ENCODE measurements around the gene CDH18. TPM values are rescaled to one million over a fixed set of nuclear protein-coding genes. Genes with fewer than 3 reads are reported as not detected.
A peak's percentile ranks its signal among the peaks of the same experiment; 100 is the strongest.

The CDH18 gene
- polyA plus RNA-seq, 5 donors, result 0.81 to 1.6 (median 1.0) TPM

DNA sequence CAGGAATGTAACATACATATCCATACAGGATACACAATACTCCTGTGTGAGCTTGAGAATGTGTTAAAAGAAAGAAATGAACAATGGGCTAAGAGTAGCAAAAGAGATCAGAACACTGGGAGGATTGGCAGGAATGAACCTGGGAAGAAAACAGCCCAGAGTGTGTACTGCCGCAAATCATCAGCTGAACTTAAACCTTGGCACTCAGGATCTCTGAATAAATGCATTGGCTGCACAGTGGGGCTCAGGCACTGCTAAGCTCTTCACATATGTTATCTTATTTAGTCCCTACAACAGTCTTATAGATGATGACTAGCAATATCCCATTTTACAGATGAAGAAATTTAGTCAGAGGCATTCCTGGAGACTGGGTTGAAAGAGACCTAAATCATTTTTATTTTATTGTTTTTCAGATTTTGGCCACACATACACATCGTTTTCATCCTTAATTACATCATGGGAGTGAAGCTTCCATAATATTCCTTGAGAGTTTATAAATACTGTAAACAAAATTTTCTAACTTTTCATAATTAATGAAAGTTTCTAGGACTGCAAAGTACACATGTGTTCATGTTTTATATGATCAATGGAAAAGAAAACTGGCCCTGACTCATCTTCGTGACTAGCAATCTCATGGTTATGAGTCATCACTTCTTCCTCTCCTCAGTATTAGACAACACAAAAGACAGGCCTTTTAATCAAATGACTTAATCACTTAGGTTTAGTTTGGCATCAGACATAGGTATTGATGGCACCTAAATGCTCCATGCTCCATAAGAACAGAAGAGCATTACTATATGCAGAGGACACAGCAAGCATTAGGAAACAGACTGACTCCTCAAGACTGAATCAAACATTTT is 59.2 kb downstream of the CDH18 start:
- DNase-seq, result no peak

DNA sequence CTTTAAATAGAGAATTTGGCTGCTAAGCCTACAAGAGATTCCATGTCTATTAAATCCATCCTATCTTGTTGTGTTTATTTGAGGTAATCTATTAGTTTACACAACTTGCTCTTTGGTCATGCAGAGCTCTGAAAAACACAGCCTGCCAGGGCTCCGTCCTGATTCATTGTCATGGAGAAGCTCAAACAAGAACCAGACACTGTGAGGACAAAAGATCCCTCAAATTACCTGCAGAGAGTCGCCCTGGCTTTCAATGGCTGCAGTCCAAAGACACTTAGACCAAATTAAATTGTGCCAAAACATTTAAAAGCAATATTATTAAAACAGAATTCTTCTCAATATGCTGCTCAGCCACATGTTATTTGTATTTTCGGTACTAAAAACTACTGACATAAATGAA is 60.1 kb downstream of the CDH18 start:
- no peak for DNase-seq

GRCh38 chr5:19927170-19927569 is 60.8 kb downstream of the CDH18 start:
- no peak for DNase-seq

DNA sequence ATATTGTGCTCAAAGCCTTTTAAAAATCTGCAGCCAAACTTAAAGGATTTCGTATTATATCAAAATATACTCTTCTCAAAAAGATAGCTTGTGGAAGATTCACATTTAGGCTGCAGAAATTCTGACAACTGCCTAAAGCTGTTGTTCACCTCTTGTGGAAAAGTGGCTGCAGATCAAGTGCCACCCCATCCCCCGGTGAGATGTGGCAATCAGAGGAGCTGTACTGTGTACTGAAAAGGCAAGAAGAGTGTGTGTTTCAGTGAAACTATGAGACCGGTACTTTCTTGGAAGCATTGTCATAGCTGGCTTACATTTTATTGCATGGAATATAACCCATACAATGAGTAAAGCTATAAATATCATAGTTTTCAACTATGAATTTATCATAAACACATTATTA is 64.3 kb downstream of the CDH18 start:
- DNase-seq, result no peak

GRCh38 chr5:19920761-19921160 is 67.2 kb downstream of the CDH18 start:
- DNase-seq, result no peak

DNA sequence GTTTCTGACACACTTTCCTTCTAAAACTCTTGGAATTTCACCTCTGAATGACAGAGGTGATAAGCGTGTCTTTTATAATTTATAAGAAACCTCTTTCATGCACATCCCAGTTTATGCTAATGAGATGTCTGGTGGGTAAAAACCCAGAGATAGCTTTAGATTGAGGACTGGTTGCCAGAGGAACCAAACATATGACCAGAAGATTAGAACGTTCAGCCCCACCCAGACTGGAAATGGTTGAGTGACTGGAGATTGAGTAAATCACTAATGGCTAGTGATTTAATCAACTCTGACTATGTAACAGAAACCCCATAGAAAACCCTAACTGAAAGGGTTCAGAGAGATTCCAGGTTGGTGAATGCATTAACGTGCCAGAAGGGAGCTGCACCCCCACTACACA is 69.2 kb downstream of the CDH18 start:
- DNase-seq, result no peak

GRCh38 chr5:19917588-19918122 is 70.3 kb downstream of the CDH18 start:
- no peak for DNase-seq

- DNase-seq, result no peak
Measured at GRCh38 chr5:19910136-19910535, 77.9 kb downstream of the CDH18 start.

GRCh38 chr5:19904766-19905165 is 83.2 kb downstream of the CDH18 start:
- no peak for DNase-seq

DNA sequence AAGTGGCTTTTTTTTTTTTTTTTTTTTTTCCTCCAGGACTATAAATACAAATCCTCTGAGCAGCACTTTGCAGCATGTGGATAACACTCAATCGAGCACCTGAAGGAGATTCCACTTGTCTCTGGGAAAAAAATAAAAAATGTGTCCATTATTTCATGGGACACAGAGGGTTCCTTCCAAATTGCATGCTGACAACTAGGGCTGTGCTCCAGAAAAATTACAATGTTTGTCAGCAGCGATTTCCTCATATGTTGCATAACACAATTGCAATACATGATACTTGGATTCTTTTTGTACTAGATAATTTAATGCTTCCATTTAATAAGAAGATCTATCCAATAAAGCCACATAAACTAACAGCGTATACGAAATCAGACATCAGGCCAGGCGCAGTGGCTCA is 84.4 kb downstream of the CDH18 start:
- peak in 1 of 2 donors; percentile 35 for DNase-seq

GRCh38 chr5:19902316-19902934 is 85.6 kb downstream of the CDH18 start:
- DNase-seq, result no peak

DNA sequence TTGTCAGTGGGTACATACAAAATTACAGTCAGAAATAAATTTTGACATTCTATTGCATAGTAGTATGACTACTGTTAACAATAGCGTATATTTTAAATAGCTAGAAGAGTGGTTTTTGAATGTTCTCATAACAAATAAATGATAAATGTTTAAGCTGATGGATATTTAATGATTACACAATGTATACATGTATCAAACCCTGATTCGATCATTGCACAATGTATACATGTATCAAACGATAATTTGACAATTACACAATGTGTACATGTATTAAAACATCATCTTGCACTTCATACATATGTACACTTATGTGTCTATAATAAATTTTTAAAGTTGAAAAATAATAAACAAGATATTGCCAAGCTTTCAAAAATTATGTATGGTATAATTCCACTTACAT is 87.7 kb downstream of the CDH18 start:
- no peak for DNase-seq

DNA sequence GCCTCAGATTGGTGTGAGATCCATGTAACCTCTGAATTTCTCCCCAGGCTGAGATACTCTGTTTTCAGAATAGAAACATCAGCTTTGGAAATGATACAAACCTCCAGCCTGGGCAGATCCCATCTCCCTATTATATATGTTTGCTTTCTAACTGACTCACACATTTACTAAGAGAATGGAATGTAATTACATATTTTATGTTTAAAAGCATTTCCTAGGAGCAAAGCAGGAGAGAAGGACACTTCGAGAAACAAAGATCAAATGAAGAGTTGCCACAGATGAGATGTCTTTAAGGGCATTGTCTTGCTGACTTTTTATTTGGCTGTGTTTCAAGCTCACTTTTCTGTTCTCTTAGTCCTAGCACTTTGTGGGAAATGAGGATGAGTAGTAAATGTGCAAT is 96.3 kb downstream of the CDH18 start:
- no peak for DNase-seq

GRCh38 chr5:19886123-19886917 is 101.7 kb downstream of the CDH18 start:
- DNase-seq, result no peak

DNA sequence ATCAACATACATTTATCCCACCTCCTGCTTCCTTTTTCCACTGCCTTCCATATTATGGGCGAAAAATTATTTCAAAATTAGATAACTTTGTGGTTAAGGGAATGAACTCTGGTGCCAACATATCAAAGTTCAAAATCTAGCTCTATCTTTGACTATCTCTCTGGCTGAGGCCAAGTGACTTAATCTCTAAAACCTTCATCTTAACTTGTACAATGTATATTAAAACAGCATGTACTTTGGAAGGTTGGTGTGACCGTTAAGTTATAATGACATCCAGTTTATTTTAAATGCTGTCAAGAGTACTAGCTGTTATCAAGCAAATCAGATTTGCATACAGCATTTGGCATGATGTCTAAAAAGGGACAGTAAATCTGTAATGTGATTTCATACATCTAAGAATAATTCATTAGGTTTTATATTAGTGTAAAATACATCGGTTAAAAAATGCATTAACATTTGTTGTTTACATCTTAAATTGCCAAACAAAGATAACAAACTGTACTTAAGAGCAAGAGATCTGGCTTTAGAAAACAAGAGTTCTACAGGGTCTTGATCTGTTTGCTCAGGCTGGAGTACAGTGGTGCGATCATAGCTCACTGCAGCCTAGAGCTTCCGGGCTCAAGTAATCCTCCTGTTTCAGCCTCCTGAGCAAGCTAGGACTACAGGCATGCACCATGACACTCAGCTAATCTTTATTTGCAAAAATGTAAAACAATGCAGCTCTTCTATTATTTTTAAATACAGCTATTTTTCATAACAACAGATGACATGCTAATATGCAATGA is 102.8 kb downstream of the CDH18 start:
- no peak for DNase-seq

DNA sequence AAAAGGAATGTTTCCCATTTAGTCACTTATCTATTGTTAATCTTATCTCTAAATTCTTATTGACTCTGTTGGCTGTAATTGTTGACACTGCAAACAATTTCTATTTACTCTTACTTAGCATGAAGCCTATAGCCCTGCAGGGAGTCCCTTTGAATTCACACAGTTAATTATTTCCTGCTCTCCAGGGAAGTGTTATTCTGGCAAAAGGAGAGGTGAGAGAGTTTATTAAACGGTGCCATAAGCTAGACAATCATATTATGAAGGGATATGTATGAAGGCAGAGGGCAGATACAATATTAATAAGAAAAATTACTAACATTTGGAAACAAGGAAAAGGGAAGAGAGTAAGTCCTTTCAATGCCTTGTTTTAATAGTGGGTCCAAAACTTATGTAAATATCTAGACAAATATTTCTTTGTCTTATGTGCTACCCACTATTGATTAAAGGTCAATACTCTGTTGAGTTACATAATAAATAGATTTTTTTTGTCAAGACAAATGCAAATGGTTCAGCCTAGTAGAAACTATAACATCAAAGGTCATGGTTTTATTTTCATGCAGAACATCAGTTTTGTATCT is 107.1 kb downstream of the CDH18 start:
- no peak for DNase-seq

- DNase-seq, result no peak
Measured at GRCh38 chr5:19880458-19880857, 107.5 kb downstream of the CDH18 start.

GRCh38 chr5:19874811-19875210 is 113.2 kb downstream of the CDH18 start:
- DNase-seq, result no peak

DNA sequence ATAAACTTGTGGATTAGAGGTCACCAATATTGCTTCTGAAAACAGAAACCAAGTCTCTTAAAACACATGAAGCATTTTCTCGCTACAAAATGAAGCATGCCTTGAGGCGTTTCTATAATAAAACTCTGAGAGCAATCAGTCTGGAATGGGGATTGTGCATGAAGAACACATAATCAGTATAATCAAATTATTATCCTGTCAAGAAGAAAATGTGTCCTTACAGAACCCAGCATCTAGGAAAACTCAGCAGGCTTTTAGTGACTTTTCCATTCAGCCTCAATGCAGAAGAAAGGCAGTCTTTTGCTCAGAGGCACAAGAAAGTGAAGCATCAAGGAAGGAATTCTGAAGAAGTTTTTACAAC is 121.9 kb downstream of the CDH18 start:
- DNase-seq, result no peak

DNA sequence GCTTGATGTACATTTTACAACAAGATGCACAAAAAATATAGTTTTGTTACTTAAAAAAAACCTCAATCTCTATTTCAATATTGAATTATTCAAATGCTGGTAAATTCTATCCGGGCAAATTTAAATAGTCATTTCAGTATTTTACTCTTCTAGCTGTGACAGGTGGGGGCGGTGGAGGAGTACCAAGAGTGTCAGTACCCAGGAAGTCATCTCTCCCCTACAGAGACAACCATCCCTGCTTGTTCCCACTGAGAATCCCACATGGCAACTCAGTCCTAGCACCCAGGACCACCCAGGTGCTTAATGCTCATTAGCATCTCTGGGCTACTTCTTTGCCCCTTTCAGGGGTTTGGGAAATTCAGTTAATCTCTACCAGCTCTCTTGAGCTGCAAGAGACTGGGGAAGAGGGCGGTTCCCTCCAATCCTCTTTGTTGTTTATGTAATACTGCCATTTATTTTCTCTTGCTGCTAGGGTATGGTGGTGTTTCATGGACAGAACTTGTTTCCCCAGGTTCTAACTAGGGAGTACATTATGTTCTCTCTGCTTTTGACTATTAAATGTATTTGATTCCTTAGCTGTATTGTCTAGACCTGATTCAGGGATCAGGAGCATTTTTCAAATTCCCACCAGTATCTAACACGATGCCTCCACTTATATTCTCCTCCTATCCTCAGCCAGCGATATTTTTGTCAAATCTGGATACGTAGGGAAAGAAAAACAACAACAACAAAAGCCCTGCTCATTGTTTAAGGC is 122.5 kb downstream of the CDH18 start:
- no peak for DNase-seq

DNA sequence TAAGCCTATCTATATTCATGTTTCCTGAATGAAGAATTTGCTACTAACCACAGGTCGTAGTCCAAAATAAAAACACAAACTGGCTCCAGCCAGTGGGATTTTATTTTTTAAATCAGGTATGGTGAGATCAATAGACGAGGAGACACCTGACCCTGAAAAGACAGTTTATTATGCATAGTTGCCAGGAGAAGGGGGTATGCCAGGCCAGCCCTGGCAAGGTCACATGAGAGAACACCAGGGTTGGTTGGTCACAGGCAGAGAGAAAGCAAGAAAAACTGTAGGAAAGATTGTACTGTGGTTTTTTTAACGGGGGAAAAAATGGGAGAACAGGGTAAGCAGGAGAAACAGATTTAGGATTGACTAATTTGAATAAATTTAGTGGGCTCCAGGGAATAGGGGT is 125.3 kb downstream of the CDH18 start:
- no peak for DNase-seq

Measured in right lung (tissue), 5 donors.